IPS-11a (cell line): Measurements from ENCODE around the gene ZNF189.

Source experiments
- H3K4me3 ChIP-seq: one replicate; pipeline ENCODE4 v1.5.1; 2013; ENCODE audit warnings: low read depth, low read length, control low read depth

The ZNF189 gene

DNA sequence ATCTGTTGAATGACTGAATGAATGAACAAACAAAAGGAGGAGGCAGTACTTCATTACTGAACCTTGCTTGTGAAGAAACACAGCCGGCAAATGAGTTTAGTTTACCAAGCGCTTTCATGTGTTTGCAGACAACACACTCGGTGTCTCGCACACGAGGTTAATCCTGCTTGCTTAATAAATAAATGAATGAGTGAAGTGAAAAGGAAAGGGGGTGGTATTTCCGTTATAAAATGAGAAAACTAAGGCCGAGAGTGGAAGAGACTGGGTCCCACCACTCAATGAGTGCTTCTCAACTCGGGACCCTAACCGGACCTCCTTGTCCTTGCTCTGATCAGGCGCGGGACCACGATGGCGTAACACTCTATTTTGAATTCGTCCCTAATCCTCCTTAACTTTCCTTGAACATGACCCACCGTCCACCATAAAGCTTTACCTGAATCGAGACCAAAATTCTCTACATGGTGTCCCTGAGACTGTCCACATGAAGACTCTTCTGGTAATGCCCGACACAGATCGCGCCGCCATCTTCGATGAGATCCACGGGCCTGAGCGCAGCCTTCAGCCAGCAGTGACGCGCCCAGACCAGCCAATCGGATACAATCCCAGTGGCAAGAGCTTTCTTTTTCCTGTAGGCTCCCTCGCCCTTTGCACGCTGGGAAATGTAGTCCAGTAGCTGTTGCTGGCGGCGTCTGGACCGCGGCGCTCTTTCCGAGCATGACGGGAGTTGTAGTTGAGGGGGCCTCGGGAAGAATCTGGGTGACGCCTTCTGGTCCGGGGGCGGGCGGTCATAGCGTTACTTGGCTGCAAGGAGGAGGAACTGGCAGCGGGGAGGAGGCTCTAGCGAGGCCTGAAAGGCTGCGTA lies at the start of gene ZNF189, which contains the start of gene MRPL50:
TSS of gene ZNF189 (plus strand) at position 784 of the 862 bp plus-strand sequence. CDS start 306 bp downstream, outside the sequence.
TSS of gene MRPL50 (minus strand) at position 551 of the 862 bp plus-strand sequence. CDS start at position 525, 26 bp downstream.
- H3K4me3 ChIP-seq = peak within 1 kb of the TSS; percentile 80

DNA sequence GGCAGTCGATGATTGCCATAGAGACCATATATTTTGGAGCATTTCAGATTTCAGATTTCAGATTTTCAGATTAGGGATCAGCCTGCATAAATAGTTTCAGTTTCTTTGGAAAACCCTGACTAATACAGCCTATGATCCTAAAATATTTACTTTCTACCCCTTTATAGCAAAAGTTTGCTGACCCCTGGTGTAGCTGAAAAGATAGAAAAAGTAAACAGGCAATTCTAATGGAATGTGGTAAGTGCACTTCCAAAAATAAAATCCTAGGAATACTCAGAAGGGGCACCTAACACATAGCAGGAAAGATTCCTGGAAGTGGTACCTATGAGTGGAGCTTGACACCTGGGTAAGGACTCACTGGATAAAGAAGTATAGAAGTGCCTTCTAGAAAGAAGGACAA lies 48.4 kb upstream of the ZNF189 start:
- no peak overlapping the region for H3K4me3 ChIP-seq

DNA sequence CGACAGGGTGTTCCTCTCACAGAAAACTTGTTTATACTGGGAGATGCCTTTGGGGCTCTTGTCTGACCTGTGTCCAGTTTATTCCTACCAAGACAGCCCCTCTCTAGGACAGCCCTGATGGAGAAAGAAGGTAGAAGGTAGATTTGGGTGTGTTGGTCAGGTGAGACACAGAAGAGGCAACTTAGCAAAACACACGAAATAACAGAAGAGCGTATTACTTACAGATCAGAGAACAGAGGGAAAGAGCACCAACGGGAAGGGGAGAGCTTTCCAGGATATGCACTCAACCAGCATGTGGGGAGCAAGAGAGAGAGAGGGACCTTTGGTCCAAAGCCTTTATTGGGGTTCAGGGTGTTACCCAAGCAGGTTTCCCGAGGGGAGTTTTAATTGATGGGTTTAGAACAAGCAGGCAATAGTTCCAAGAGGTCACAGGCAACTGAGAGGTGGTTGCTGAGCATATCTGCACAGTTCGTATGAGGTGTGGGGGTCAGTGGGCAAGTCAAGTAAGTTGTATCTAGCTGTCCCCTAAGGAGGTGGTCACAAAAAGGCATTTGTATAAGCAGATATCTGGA lies 45.7 kb upstream of the ZNF189 start:
- H3K4me3 ChIP-seq = no peak overlapping the region

DNA sequence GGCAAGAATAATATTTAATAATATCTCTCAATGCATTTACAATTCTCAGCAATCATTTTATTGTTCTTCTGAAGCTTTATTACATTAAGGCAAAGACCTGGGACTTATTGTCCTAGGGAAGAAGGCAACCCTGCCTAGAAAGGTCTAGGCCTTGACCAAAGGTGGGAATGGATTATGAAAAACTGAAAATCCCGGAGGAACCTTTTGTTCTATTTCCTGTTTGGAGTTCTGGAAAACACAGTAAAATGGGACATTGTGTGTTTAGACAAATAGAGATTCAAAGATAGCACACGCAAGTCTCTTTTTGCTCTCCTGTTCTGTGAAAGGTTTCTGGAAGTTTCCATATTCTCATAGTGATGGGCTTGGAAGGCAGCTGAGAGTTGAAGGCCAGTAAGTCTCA lies 45.0 kb upstream of the ZNF189 start:
- no peak overlapping the region for H3K4me3 ChIP-seq

DNA sequence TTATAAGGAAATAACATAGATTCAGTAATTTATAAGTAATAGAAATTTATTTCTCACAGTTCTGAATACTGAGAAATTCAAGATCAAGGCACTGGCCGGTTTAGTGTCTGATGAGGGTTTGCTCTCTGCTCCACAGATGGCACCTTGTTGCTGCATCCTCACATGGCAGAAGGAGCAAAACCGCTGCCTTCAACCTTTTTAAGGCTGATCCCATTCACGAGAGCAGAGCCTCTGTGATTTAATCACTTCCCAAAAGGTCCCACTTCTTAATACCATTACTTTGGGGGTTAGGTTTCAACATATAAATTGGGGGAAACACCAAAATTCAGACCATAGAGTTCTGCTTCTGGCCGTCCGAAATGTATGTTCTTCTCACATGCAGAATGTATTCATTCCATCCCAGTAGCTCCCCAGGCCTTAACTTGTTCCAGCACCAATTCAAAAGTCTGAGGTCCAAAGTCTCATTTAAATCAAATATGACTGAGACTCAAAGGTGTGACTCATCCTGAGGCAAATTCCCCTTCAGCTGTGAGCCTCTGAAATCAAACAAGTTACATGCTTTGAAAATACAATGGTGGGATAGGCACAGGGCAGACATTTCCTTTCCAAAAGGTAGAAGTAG lies 44.4 kb upstream of the ZNF189 start:
- H3K4me3 ChIP-seq = no peak overlapping the region

DNA sequence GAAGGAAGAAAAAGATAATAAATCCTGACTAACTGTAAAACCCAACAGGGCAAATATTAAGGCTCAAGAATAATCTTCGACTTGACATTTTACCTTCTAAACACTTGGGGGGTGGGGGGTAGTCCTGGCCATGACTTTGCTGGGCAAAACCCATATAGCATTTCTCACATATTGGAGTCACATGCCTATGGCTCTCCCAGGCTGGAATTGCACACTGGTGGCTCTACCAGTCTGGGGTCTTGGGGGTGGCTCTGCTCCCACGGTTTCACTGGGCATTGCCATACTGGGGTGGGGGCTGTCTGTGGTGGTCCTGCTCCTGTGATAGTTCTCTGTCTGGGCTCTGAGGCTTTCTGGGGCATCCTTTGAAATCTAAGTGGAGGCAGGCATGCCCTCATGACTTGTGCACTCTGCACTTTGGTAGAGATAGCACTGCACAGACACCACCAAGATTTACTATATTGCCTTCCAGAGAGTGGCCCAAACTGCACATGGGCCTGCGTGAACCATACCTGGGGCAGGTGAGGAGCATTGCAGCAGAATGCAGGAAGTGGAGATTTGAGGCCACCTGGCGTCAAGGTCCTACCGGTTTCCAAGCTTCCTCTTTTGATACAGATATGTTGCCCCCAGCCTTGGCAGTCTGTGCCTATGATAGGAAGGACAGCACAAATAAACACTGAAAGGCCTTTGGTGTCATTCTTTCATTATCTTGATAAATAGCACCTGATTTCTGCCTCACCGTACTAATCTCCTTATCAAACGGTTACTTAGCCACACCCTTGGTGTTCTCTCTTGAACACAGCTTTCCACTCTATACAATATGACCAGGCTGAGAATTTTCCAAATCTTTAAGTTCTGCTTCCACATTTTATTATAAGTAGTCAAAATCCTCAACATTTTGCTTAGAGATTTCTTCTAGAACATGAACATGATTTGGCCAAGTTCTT lies 43.6 kb upstream of the ZNF189 start:
- no peak overlapping the region for H3K4me3 ChIP-seq

DNA sequence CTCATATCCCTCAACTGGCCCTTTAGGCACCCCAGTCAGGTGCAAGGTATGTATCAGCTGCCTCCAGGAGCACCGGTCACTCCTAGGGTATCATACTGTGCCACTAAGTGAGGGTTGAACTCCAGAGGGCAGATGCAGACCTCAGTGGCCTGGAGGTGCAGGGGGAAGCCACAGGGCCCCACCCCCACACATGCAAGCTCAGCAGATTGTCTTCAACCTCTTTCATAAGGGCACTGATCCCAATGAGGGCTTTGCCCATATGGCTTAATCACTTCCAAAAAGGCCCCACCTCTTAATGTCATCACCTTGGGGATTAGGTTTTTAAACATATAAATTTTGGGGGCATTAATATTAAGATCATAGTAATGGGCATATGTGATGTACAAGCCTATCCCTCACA lies 42.0 kb upstream of the ZNF189 start:
- no peak overlapping the region for H3K4me3 ChIP-seq

DNA sequence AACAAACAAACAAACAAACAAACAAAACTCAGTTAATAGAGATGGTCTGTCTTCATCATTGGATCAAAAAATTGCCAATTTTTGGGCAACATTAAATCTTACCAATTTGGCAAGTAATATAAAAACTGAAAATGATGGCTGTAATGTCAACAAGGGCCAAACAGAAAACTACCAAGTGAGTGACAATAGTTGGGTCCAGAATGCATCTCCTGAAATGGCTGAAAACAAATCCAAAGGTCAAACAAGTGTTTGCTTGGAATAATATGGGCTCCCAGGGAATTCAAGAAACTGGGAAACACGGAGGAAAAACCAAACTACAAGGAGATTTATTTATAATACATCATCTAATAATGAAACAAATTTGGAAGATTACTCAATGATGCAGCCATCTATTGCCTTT lies 39.0 kb upstream of the ZNF189 start:
- no peak overlapping the region for H3K4me3 ChIP-seq

DNA sequence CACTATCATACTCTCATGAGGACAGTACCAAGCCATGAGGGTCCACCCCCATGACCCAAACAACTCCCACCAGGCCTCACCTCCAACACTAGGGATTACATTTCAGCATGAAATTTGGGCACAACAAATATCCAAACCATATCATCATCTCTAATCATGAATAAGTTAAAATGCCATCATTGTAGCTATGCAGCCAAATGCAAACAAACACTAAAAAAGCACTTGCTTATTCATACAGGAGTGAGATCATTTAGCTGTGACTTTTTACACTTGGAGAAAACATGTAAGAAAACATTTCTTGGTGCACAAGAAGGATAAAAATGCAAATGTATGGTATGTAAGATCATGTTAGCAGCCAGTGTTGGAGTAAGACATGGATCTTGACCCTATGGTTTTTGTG lies 38.0 kb upstream of the ZNF189 start:
- no peak overlapping the region for H3K4me3 ChIP-seq

DNA sequence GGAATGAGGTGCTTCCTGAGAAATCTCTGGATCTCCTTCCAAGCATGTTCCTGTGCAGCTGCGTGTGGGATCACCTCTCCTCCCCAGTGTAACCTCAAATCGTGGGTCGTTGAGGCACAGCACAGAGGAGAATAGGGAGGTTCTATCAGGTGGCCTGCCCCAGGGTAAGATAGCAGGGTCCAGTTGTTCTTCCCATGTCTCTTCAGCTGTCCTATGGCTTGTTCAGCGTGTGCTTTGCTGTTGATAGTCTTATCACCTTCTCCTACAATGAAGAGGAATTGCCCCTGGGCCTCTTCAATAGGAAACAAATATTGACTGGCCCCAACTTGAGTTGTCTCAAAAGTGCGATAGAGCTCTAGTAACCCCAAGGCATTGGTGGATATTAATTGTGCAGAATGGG lies 36.2 kb upstream of the ZNF189 start:
- H3K4me3 ChIP-seq = no peak overlapping the region

DNA sequence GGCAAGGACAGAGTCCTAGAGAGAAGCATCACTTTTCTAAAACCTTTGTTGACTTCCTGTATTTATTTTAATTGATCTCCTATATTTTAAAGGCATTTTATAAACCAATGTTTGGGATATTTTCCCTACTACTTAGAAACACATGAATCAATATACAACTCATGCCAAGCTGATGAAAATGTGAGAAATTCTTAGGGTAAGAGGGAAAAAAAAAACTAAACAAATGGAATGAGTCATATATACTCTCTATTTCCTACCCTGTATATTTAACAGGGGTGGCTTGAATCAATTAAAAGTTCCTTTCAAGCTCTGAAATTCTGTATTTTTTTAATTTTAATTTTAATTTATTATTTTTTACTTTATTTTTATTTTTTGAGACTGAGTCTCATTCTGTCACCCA lies 33.5 kb upstream of the ZNF189 start:
- H3K4me3 ChIP-seq = no peak overlapping the region

DNA sequence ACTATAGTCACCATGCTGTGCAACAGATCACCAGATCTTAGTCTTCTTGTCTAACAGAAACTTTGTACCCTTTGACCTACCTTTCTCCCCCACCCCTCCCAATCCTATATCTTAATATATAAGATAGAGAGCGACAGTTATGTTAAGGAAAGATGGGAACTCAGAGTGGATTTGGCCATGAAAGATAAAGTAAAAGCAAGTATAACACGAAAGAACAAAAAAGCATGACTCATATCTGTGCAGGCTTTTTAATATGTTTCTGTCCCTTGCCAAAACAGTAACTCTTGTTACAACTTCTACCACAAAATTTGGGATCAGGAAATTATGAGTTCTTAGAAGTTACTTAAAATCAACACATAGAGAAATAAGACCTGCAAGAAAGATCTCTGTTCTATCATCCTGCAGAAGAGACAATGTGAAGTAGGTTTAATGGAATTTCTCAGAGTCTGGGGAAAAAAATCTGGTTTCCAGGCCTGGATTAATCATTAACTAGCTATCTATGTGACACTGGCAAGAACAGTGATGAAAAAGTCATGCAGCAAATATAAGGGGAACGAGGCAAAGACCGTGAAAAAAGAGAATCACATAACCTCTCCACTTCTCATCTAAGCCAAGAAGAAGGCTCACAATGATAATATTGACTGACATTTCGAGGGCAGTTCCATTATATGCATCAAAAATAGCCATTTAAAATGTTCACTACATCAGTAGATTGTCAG lies 32.5 kb upstream of the ZNF189 start:
- H3K4me3 ChIP-seq = no peak overlapping the region

DNA sequence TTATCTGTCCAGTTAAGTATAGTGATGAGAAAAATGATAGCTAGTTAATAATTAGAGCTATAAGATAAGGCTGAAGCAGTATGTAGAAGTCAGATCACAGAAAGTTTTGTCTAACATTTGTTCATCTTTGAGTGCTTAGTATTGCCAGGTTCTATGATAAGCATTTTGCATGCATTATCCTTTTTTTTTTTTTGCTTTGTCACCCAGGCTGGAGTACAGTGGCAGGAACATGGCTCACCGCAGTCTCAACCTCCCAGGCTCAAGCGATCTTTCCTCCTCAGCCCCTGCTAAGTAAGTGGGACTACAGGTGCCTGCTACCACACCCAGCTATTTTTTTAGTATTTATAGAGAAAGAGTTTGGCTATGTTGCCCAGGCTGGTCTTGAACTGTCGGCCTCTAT lies 31.3 kb upstream of the ZNF189 start:
- no peak overlapping the region for H3K4me3 ChIP-seq

DNA sequence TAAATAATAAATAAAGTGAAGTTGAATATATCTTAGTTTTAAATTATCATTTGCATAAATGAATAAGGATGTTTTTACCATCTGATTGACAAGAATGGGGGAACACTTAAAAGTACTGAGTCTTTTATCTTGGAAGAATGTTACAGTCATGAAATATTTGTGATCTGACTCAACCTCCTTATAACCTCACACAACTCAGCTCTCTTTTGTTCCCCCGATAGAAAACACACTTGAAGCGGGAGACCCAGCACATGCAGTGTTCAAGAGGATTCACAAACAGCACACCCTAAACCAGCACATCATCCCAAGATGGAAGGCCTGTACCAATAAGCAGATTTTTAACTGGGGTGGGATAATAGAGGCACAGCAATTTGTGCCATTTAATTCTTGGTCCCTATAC lies 29.4 kb upstream of the ZNF189 start:
- no peak overlapping the region for H3K4me3 ChIP-seq

DNA sequence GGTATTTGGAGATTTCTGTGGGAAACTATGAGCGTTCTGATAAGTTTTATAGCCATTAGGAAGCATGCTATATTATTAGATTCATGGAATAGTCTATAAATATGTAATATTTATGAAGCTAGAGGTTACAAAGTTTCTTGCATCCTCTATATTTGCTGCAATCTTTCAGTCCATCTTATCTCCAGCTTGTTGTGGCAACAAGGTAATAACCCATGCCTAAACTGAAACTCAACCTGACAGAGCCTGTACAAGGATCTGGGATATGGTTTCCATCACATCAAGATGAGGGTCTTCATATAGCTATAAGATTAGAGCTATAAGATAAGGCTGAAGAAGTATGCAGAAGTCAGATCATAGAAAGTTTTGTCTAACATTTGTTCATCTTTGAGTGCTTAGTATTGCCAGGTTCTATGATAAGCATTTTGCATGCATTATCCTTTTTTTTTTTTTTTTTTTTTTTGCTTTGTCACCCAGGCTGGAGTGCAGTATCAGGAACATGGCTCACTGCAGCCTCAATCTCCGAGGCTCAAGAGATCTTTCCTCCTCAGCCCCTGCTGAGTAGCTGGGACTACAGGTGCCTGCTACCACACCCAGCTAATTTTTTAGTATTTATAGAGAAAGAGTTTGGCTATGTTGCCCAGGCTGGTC lies 28.6 kb upstream of the ZNF189 start:
- no peak overlapping the region for H3K4me3 ChIP-seq

DNA sequence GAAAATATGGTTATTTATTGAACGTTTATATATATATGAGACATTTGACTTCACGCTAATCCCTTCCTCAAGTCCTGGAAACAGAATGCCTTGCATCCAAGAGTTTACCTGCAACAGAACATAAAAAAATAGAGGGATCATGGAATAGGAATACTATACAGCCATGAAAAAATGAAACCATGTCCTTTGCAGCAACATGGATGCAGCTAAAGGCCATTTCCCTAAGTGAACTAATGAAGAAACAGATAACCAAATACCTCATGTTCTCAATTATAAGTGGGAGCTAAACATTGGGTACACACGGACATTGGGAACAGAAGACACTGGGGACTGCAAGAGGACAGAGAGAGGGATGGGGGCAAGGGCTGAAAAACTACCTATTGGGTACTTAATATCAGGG lies 26.8 kb upstream of the ZNF189 start:
- H3K4me3 ChIP-seq = no peak overlapping the region

DNA sequence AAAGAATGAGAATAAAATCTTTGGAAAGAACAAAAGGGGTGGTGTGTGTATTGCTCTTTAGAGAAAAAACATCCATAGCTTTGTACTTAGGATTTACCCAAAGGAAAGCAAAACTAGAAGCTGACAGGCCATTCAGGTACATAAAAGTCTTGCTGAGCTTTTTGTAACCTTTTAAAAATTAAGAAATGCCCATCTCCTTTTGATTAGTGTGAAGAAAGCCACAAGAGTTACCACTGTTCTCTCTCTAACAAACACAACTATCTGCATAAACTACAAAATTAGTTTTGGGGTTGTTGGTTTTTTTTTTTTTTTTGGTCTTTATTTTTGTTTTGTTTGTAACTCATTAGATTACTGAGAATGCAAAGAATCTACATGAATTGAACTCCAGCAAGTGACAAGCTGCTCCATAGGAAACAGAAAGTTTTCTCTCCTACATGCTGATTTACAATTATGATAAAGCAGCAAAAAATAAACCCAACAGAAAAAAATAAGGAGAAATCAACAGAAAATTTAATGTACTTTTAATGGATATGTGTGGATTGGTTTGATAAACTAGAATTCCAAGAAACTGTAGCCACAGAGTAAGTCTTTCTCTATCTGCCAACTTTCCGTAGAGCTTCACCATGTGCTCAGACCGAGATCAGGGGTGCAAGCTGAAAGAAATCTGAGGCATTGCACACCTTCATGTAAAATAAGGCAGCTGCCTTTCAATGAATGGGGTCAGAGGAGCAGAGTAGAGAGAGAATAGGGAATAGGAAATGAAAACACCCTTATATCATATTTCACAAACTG lies 26.1 kb upstream of the ZNF189 start:
- H3K4me3 ChIP-seq = no peak overlapping the region

DNA sequence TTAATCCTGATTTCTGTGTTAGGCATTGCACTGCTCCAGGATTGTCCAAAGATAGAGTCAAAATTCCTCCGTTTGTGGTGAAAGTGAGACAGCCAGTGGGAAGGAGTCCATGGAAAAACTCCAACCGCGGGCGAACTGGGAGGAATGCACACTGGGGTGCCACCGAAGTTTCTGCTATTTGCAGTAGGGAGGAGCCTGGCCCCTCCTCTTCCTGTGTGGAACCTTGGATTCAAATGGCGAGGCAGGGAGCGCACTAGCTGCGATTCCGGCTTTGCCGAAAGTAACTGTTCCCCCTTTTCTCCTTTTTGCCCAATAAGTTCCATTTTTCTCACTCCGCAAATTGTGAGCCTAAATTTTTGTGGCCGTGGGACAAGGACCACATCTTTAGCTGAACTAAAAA lies 23.1 kb upstream of the ZNF189 start:
- H3K4me3 ChIP-seq = no peak overlapping the region
